H1 (cell line): ENCODE data around the gene SLTM. TPM values are rescaled to one million over a fixed set of nuclear protein-coding genes. Genes with fewer than 3 reads are reported as not detected.

Experiments used
- CREB1 ChIP-seq: IDR thresholded peaks from 2 replicates; pipeline ENCODE4 v1.6.1; 2012; ENCODE audit warnings: inconsistent platforms
- polyA plus RNA-seq, 7 experiments: library from polyadenylated mRNA; depleted of rRNA in 3 of 7; stranded (reverse) in 5 of 7; unstranded in 2 of 7; fragments of >200 nt in 5 of 7; fragments of 200-250 nt in 2 of 7; gene quantifications; 1 replicate in 5 of 7; 2 replicates in 1 of 7; 4 replicates in 1 of 7; pipeline versions ENCODE4 v1.2.1 to v1.2.3, GENCODE V29; 2011 to 2013; ENCODE audit warnings: missing spikeins in 2 of 7, mixed read lengths in 2 of 7
- total RNA-seq: library from RNA; stranded (reverse); fragmentation: NEBNext Ultra II Directional; extraction: Animal tissue kit (Norgen Biotek cat#: 25700); gene quantifications from 2 replicates; pipeline ENCODE4 v1.2.1, GENCODE V29; 2021
- TF ChIP-seq, protein P1 (sequence below): fragments of 300-600 bp; sonication (generic); IDR thresholded peaks from 2 replicates; pipeline ENCODE4 v1.7.1; 2012; ENCODE audit warnings: low read length, moderate library complexity, mild to moderate bottlenecking, inconsistent platforms; ENCODE audit not compliant: insufficient replicate concordance

Gene SLTM
- total and polyA plus RNA-seq, 2 of the 8 experiments (the other 6 are each of a cell fraction or from before 2014, with no cell fraction given): 30.8 to 149 TPM

GRCh38 chr15:58934521-58934920, 1.0 kb upstream of the SLTM start (continued):
- TF ChIP-seq, protein P1, sequence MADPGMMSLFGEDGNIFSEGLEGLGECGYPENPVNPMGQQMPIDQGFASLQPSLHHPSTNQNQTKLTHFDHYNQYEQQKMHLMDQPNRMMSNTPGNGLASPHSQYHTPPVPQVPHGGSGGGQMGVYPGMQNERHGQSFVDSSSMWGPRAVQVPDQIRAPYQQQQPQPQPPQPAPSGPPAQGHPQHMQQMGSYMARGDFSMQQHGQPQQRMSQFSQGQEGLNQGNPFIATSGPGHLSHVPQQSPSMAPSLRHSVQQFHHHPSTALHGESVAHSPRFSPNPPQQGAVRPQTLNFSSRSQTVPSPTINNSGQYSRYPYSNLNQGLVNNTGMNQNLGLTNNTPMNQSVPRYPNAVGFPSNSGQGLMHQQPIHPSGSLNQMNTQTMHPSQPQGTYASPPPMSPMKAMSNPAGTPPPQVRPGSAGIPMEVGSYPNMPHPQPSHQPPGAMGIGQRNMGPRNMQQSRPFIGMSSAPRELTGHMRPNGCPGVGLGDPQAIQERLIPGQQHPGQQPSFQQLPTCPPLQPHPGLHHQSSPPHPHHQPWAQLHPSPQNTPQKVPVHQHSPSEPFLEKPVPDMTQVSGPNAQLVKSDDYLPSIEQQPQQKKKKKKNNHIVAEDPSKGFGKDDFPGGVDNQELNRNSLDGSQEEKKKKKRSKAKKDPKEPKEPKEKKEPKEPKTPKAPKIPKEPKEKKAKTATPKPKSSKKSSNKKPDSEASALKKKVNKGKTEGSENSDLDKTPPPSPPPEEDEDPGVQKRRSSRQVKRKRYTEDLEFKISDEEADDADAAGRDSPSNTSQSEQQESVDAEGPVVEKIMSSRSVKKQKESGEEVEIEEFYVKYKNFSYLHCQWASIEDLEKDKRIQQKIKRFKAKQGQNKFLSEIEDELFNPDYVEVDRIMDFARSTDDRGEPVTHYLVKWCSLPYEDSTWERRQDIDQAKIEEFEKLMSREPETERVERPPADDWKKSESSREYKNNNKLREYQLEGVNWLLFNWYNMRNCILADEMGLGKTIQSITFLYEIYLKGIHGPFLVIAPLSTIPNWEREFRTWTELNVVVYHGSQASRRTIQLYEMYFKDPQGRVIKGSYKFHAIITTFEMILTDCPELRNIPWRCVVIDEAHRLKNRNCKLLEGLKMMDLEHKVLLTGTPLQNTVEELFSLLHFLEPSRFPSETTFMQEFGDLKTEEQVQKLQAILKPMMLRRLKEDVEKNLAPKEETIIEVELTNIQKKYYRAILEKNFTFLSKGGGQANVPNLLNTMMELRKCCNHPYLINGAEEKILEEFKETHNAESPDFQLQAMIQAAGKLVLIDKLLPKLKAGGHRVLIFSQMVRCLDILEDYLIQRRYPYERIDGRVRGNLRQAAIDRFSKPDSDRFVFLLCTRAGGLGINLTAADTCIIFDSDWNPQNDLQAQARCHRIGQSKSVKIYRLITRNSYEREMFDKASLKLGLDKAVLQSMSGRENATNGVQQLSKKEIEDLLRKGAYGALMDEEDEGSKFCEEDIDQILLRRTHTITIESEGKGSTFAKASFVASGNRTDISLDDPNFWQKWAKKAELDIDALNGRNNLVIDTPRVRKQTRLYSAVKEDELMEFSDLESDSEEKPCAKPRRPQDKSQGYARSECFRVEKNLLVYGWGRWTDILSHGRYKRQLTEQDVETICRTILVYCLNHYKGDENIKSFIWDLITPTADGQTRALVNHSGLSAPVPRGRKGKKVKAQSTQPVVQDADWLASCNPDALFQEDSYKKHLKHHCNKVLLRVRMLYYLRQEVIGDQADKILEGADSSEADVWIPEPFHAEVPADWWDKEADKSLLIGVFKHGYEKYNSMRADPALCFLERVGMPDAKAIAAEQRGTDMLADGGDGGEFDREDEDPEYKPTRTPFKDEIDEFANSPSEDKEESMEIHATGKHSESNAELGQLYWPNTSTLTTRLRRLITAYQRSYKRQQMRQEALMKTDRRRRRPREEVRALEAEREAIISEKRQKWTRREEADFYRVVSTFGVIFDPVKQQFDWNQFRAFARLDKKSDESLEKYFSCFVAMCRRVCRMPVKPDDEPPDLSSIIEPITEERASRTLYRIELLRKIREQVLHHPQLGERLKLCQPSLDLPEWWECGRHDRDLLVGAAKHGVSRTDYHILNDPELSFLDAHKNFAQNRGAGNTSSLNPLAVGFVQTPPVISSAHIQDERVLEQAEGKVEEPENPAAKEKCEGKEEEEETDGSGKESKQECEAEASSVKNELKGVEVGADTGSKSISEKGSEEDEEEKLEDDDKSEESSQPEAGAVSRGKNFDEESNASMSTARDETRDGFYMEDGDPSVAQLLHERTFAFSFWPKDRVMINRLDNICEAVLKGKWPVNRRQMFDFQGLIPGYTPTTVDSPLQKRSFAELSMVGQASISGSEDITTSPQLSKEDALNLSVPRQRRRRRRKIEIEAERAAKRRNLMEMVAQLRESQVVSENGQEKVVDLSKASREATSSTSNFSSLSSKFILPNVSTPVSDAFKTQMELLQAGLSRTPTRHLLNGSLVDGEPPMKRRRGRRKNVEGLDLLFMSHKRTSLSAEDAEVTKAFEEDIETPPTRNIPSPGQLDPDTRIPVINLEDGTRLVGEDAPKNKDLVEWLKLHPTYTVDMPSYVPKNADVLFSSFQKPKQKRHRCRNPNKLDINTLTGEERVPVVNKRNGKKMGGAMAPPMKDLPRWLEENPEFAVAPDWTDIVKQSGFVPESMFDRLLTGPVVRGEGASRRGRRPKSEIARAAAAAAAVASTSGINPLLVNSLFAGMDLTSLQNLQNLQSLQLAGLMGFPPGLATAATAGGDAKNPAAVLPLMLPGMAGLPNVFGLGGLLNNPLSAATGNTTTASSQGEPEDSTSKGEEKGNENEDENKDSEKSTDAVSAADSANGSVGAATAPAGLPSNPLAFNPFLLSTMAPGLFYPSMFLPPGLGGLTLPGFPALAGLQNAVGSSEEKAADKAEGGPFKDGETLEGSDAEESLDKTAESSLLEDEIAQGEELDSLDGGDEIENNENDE: no peak
- TF ChIP-seq CREB1: no peak
